G401.6 (cell line): ENCODE data around the gene TM6SF1.
"Not testable (repeated sequence)": the region's sequence is repeated elsewhere in the genome, so short reads cannot be mapped to it uniquely, and the experiment has no call there.

Experiments used
- FAIRE-seq: peaks from 2 replicates; lab custom pipeline; 2012; peaks lifted over from hg19 to GRCh38; lab: Jason Lieb, UNC

TM6SF1 gene

DNA sequence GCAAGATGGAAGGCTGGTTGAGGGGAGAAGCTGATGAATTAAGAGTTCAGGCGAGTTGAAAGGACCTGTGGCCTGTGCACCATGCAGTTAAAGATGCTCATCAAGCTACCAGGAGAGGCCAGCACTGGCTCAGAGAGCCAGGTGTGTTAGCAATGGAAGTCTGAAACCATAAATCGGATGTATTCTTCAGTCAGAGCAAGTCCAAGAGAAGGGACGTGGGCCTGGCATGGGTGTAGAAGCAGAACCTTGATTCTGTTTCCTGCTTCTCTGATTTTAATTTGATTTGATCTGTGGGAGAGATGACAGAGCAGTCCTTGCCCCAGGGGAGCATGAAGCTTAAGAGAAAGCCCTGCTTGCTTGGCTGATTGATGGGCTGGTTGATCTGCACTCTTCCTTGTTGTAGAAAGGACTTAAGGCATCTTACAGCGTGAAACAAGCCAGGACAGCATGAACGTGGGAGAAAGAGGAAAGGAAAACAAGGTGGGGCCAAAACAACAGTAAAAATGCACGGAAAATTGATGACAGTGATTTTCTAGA is 10.9 kb downstream of the TM6SF1 start:
- no peak for FAIRE-seq

DNA sequence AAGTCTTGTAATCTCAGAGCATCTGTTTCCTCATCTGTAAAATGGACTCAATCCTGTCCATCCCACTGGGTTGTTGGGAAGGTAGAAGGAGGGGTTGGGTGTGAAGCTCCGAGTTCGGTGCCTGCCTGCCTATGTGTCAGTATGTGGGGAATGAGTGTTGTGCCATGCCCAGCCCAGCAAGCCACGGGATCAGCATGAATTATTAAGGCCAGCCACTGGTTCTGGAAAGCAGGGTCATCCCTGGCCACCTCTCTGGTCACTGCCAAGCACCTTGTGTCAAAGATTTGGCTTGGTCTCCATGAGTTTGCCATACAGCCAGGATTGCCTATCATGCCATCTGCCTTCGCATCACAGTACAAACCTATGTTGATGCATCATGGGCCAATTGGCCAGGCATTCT is 11.5 kb downstream of the TM6SF1 start:
- no peak for FAIRE-seq

DNA sequence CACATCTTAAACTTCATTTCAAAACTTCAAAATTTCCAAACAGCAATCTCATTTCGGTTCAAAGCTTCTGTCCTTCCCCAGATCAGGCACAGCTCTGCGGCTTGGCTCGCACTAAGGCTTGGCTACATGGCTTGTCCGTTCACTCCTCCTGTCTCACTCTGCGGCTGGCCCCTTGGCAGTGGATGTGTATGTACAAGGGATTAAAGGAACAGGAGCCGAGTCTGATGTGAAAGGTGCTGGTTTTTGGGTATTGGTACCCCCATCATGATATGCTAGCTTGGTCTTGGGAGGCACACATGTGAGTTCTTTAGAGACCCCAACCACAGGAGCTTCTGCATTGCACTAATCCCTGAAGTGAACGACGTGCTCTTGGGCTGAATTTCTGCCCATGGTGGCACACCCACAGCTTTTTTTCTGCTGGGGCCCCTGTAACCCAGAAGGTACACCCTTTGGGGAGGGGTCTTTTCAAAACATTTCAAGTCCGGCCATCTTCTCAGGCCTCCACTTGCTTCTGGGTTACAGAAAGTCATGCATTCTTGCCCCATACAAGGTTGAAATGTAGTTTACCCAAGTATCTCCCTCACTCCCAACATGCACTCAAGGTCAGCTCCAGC is 12.6 kb downstream of the TM6SF1 start:
- FAIRE-seq = no peak

GRCh38 chr15:83123529-83123928 is 16.1 kb downstream of the TM6SF1 start:
- FAIRE-seq = no peak

- no peak for FAIRE-seq
These were observed 20.2 kb downstream of the TM6SF1 start for GRCh38 chr15:83127547-83128150.

DNA sequence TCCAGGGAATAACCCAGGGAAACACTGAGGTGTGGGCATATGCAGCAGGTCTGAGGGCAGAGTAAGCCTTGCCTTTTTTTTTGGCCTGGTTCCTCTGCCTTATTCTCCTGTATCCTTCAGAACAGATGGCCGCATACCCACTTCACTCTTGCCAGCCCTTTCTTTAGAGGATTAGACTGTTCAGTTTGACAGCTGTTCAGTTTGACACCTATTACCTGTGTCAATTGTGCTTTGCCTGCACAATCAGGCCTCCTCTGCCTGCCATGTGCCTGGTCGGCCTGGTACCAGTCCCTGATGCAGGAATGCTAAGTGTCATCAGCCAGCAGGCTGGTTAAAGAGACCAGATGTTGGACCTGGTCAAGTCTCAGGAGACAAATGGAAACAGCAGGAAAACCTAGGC is 22.3 kb downstream of the TM6SF1 start:
- no peak for FAIRE-seq

GRCh38 chr15:83132861-83133523 is 25.5 kb downstream of the TM6SF1 start:
- no peak for FAIRE-seq

- FAIRE-seq = not testable (repeated sequence)
These were observed 34.7 kb downstream of the TM6SF1 start for GRCh38 chr15:83142151-83142550.

DNA sequence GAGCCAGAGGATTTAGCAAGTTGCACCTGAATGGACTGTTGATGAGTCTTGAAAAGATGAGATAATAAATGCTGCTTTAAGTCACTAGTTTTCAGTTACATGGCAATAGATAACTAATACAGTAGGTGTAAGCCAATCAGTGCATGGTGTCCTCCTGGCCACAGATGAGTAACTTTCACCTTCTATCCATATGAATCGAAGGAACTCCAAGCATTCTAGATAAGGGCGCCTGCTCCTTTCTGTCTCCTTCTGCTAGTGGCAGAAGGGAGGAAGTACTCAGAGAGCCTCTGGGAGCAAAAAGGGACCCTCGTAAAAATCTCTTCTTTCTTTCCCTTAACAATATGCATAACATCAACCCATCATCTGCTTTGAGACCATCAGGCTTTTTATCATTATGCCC is 37.3 kb downstream of the TM6SF1 start:
- no peak for FAIRE-seq

DNA sequence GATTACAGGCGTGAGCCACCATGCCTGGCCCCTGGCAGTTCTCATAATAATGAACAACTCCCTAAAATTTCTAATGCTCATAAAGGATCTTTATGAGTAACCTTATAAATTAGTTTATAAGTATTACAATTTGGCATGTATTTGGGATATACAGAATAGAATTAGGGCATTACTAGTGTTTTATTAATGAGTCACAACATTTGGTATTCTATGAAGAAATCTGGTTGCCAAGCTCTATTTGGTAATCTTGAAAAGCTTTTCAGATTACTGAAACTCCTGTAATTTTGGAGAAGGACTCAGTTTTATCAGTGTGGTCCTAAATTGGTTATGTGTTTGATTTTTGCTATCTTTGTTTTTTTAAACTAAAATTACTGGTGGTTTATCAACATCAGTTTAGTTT is 45.8 kb downstream of the TM6SF1 start:
- FAIRE-seq = no peak

DNA sequence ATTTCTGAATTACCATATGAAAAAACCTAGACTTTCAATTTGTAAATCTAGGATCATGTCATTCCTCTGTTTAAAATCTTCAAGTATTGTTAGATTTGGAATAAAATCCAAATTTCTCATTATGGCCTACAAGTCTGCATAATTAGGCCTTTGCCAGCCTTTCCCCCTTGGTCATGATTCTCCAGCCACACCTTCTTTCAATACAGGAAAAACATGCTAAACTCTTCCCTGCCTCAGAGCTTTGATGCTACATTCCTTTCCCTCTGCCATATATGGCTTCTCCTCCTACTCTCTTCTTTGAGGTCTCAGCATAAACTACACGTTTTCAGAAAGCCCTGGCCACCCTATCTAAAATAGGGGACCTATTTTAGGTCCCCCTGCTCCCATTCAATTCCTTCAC is 48.5 kb downstream of the TM6SF1 start:
- FAIRE-seq = no peak

DNA sequence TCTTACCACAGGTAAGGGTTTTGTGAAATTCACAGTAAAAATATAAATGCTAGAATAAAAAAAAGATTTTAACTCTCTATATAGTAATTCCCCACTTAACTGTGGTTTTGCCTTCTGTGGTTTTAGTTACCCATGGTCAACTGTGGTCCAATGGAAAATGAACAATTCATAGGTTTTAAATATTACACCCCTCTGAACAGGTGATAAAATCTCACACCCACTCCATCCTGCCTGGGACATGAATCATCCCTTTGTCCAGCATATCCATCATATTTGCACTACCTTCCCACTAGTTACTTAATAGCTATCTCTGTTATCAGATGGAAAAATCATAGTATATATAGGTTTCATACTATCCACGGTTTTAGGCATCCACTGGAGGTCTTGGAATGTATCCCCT is 50.9 kb downstream of the TM6SF1 start:
- no peak for FAIRE-seq

DNA sequence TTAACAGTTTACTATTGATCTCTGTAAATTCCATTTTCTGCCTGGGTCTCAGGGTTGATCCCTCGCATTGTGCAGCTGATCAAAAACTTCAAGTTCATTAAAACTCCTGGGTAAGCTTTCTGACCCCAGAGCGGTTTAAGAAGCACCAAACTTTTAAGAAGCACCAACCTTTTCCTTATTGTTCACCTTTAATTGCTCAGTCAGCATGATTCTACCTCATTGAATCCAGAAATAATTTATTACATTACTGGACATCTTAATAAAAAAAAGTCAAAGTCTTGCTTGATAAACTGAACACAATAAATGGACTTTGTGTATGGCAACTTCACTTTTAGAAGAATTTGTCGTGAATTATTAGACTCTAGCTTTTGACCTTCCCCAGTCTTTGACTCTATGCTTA is 53.3 kb downstream of the TM6SF1 start:
- no peak for FAIRE-seq

- no peak for FAIRE-seq
These were observed 55.6 kb downstream of the TM6SF1 start for GRCh38 chr15:83163032-83163431.

GRCh38 chr15:83164111-83164770 is 56.8 kb downstream of the TM6SF1 start:
- no peak for FAIRE-seq

- no peak for FAIRE-seq
These were observed 57.4 kb downstream of the TM6SF1 start for GRCh38 chr15:83164771-83165404.

DNA sequence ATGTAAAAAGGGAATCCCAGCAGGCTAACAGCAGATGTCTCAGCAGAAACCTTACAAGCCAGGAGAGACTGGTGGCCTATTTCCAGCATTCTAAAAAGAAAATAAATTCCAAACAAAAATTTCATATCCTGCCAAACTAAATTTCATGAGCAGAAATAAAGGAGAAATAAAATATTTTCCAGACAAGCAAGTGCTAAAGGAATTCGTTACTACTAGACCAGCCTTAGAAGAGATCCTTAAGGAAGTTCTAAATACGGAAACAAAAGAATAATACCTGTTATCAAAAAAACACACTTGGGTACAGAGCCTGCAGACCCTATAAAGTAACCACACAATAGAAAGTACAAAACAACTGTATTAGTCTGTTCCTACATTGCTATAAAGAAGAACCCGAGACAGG is 58.8 kb downstream of the TM6SF1 start:
- no peak for FAIRE-seq

GRCh38 chr15:83166830-83167229 is 59.4 kb downstream of the TM6SF1 start:
- FAIRE-seq = no peak

DNA sequence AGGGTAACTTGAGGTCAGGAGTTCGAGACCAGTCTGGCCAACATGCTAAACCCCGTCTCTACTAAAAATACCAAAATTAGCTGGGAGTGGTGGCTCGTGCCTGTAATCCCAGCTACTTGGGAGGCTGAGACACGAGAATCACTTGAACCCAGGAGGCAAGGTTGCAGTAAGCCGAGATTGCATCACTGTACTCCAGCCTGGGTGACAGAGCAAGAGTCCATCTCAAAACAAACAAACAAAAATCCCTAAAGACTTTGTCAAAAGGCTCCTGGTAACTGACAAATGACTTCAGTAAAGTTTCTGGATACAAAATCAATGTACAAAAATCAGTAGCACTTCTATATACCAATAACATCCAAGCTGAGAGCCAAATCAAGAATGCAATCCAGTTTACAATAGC is 62.1 kb downstream of the TM6SF1 start:
- not testable (repeated sequence) for FAIRE-seq

GRCh38 chr15:83170474-83171165 is 63.2 kb downstream of the TM6SF1 start:
- FAIRE-seq = no peak

- no peak for FAIRE-seq
These were observed 67.4 kb downstream of the TM6SF1 start for GRCh38 chr15:83174891-83175290.

DNA sequence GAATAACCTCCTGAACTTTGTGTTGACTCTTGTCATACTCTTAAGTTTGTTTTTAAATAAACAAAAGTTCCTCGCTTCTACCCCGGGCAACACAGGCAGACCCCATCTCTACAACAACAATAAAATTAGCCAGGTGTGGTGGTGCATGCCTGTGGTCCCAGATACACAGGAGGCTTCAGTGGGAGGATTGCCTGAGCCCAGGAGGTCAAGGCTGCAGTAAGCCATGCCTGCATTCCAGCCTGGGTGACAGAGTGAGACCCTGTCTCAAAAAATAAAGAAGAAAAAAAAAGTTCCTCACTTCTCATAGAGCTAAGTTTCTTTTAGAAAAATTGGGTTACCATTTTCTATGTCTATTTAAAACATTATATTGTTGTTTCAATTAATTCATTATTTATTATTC is 70.9 kb downstream of the TM6SF1 start:
- FAIRE-seq = no peak
